H1 (cell line): ENCODE measurements around the gene ZNF626. TPM values are rescaled to one million over a fixed set of nuclear protein-coding genes. Genes with fewer than 3 reads are reported as not detected.
A peak's percentile ranks its signal among the peaks of the same experiment; 100 is the strongest.

Experiments
- BACH1 ChIP-seq: IDR thresholded peaks from 2 replicates; pipeline ENCODE4 v1.6.1; 2012; ENCODE audit warnings: low read length, improper control_type of control experiment
- CHD2 ChIP-seq: IDR thresholded peaks from 2 replicates; pipeline ENCODE4 v1.6.1; 2012; ENCODE audit warnings: low read length, improper control_type of control experiment
- GTF2F1 ChIP-seq: IDR thresholded peaks from 2 replicates; pipeline ENCODE4 v1.6.1; 2012; ENCODE audit warnings: low read depth, low read length, improper control_type of control experiment, borderline replicate concordance
- PHF8 ChIP-seq: fragments of 200-600 bp; sonication (generic); conservative IDR thresholded peaks from 2 replicates; pipeline ENCODE4 v1.7.1; 2012; ENCODE audit warnings: low read depth, mild to moderate bottlenecking, inconsistent platforms, low read length, moderate library complexity
- POLR2AphosphoS5 ChIP-seq: IDR thresholded peaks from 2 replicates; pipeline ENCODE4 v1.6.1; 2011; ENCODE audit warnings: low read depth, low read length
- POU5F1 ChIP-seq: IDR thresholded peaks from 2 replicates; pipeline ENCODE4 v1.6.1; 2011; ENCODE audit warnings: low read depth, mild to moderate bottlenecking, low read length, moderate library complexity
- RNF2 ChIP-seq: fragments of 200-900, 300-1000 bp; sonication (generic); IDR thresholded peaks from 2 replicates; pipeline ENCODE4 v1.7.1; 2016; ENCODE audit warnings: borderline replicate concordance, low read depth, mild to moderate bottlenecking, antibody characterized with exemption, low read length; ENCODE audit not compliant: poor library complexity, severe bottlenecking; ENCODE audit errors: missing control alignments
- SAP30 ChIP-seq: fragments of 300-600 bp; sonication (generic); IDR thresholded peaks from 2 replicates; pipeline ENCODE4 v1.7.1; 2012; ENCODE audit warnings: low read length, moderate library complexity, mild to moderate bottlenecking, inconsistent platforms; ENCODE audit not compliant: insufficient read depth, insufficient replicate concordance
- SIX5 ChIP-seq: IDR thresholded peaks from 2 replicates; pipeline ENCODE4 v1.6.1; 2011; ENCODE audit warnings: mild to moderate bottlenecking, low read depth, low read length
- SP2 ChIP-seq: IDR thresholded peaks from 2 replicates; pipeline ENCODE4 v1.6.1; 2012; ENCODE audit warnings: mild to moderate bottlenecking, low read length, inconsistent platforms
- SP4 ChIP-seq: IDR thresholded peaks from 2 replicates; pipeline ENCODE4 v1.6.1; 2012; ENCODE audit warnings: low read length, inconsistent platforms
- SUZ12 ChIP-seq: fragments of 200-600 bp; sonication (generic); IDR thresholded peaks from 2 replicates; pipeline ENCODE4 v1.6.1; 2012; ENCODE audit warnings: mild to moderate bottlenecking, inconsistent platforms, low read length, moderate library complexity, mixed read lengths
- TAF1 ChIP-seq: IDR thresholded peaks from 2 replicates; pipeline ENCODE4 v1.6.1; 2011; ENCODE audit warnings: mild to moderate bottlenecking, low read depth, low read length
- TAF7 ChIP-seq: optimal IDR thresholded peaks from 2 replicates; pipeline ENCODE3; 2011; ENCODE audit warnings: low read depth, mild to moderate bottlenecking, inconsistent platforms, low read length, moderate library complexity, borderline replicate concordance
- TBP ChIP-seq: IDR thresholded peaks from 2 replicates; pipeline ENCODE4 v1.6.1; 2011; ENCODE audit warnings: low read depth, low read length, improper control_type of control experiment
- TCF12 ChIP-seq: IDR thresholded peaks from 2 replicates; pipeline ENCODE4 v1.6.1; 2011; ENCODE audit warnings: low read depth, mild to moderate bottlenecking, low read length
- TEAD4 ChIP-seq: IDR thresholded peaks from 2 replicates; pipeline ENCODE4 v1.6.1; 2012; ENCODE audit warnings: low read depth, low read length, inconsistent platforms, mixed read lengths
- ZNF274 ChIP-seq: IDR thresholded peaks from 2 replicates; pipeline ENCODE4 v1.7.0; 2012; ENCODE audit warnings: low read length, borderline replicate concordance; ENCODE audit errors: extremely low read depth
- polyA plus RNA-seq, 7 experiments: library from polyadenylated mRNA; depleted of rRNA in 3 of 7; stranded (reverse) in 5 of 7; unstranded in 2 of 7; fragments of >200 nt in 5 of 7; fragments of 200-250 nt in 2 of 7; gene quantifications; 1 replicate in 5 of 7; 2 replicates in 1 of 7; 4 replicates in 1 of 7; pipeline versions ENCODE4 v1.2.1 to v1.2.3, GENCODE V29; 2011 to 2013; ENCODE audit warnings: missing spikeins in 2 of 7, mixed read lengths in 2 of 7
- total RNA-seq: library from RNA; stranded (reverse); fragmentation: NEBNext Ultra II Directional; extraction: Animal tissue kit (Norgen Biotek cat#: 25700); gene quantifications from 2 replicates; pipeline ENCODE4 v1.2.1, GENCODE V29; 2021

Gene ZNF626
- total and polyA plus RNA-seq, 2 of the 8 experiments (the other 6 are each of a cell fraction or from before 2014, with no cell fraction given) = 4.7 to 28.4 TPM

DNA sequence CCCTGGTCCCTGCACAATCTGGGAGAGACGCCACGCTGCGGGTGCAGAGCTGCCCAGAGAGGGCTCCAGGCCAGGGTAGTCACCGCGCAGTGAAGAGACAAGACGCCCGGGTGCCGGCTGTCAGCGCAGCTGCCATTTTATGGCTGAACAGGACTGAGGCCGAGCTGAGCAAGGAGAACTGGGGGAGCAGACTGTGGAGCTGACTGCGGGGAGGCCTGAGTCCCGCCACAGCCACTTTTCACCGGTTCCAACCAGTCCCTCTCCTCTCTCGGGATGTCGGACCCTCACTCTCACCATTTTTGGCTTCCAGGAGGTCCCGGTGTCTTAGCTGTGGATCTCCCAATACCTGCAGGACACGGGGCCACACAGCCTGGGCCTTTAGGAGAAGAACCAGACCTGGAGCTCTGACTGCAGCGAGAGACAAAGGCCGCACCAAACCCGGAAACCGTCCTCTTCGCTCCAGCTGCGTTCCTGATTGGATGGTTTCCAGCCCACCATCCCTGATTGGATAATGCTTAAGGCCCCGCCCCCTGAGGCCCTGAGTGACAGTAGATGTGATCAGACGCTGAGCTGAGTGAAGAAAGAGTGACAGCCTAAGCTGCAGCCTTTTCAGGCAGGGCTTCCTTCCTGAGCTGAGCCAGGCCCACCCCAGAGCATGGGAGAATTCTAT, at the start of gene ZNF626 (continued):
- TF ChIP-seq TEAD4 = no peak
- no peak for TF ChIP-seq RNF2
- TF ChIP-seq SAP30 = no peak
- TF ChIP-seq BACH1 = no peak
- TF ChIP-seq POU5F1 = no peak
- TF ChIP-seq PHF8 = peak; percentile 78
- TF ChIP-seq SP2 = peak; percentile 50; the same call in 1 of the 2 replicates
- TF ChIP-seq TCF12 = no peak
- TF ChIP-seq SIX5 = no peak
- peak; percentile 89 for TF ChIP-seq TBP
- no peak for TF ChIP-seq ZNF274
- TF ChIP-seq POLR2AphosphoS5 = peak; percentile 75
- peak; percentile 22 for TF ChIP-seq TAF7
- TF ChIP-seq SUZ12 = no peak
- TF ChIP-seq CHD2 = peak; percentile 83
- TF ChIP-seq SP4 = 0 out of 2 replicates have a peak, but pooled peaks have one; percentile 70
- peak; percentile 94 for TF ChIP-seq TAF1
- TF ChIP-seq GTF2F1 = 0 out of 2 replicates have a peak, but pooled peaks have one; percentile 43
